ENCODE measurements around the gene TMEM139.

The TMEM139 gene

DNA sequence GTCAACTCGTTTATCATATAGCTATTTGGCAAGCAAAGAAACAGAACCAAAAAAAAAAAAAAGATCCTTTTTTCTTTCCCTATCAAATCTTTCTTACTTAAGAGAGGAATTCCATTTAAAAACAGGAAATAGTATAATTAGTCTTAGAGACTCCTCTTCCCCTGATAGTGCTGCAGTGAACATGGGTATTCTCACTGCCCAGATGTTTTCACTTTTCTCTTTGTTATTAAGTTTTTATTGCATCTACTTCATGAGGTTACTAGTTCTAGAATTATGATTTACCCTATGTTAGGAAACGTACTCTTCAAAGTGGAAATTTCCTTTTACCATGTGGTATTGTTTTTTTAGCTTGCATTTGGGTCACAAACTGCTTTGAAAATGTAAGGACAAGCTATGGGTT is 11.9 kb downstream of the TMEM139 start:
- no peak for TF ChIP-seq CTCF (conservative IDR thresholded peaks at IDR 0.05; ENCODE audit: low read length)
- no peak for DNase-seq (ENCODE audit: low read depth)
- no peak overlapping the region for H3K4me3 ChIP-seq (ENCODE audit: low read length)

GRCh38 chr7:143299346-143299745 is 14.6 kb downstream of the TMEM139 start:
- peak; percentile 22 for DNase-seq (ENCODE audit: low read depth)
- TF ChIP-seq CTCF (conservative IDR thresholded peaks at IDR 0.05; ENCODE audit: low read length) = no peak
- H3K4me3 ChIP-seq (ENCODE audit: low read length) = no peak overlapping the region

- TF ChIP-seq CTCF (conservative IDR thresholded peaks at IDR 0.05; ENCODE audit: low read length) = peak; percentile 49
- no peak overlapping the region for H3K4me3 ChIP-seq (ENCODE audit: low read length)
- no peak for DNase-seq (ENCODE audit: low read depth)
Observed at GRCh38 chr7:143299840-143300239, 15.1 kb downstream of the TMEM139 start.

DNA sequence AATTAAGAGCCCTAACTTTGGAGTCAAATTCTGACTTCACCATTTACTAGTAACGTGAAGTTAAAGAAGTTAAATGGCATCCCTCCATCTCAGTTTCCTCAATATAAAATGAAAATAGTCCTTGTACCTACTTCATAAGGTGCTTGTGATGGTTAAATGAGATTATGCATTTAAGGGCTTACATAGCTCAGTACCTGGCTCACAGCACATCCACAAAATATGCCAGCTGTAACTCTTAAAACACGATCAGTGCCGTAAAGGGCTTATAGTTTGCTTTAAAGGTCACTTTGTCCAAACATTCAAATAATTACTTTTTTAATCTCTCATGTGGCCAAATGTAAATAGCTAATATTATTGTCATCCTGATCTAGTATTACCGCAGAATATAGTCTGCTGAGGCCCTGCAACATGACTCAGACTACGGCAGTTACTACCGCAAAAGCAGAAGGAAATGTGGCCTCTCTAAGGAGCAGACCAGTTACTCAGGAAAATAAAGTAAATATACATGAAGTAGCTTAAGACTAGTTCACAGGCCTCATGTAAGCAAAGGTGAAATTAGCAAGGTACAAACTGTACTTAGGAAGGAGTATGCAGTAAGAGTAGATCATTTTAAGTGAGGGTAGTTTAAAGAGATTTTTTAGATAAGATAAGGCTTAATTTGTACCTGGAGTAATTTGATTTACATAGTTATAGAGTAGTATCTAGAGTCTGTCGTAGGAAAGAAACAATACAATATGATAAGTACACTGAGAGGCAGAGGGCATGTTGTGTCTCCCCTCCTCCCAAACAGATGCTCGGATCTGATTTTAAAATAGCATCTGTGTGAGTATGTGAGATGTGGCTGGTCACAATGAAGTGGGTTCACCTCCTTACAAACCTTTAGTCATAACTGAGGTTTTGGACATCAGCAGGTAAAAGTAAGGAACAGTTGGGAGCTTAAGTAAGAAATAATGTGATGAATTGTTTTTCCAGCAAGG is 16.5 kb downstream of the TMEM139 start:
- no peak overlapping the region for H3K4me3 ChIP-seq (ENCODE audit: low read length)
- TF ChIP-seq CTCF (conservative IDR thresholded peaks at IDR 0.05; ENCODE audit: low read length) = no peak
- DNase-seq (ENCODE audit: low read depth) = no peak

- no peak for TF ChIP-seq CTCF (conservative IDR thresholded peaks at IDR 0.05; ENCODE audit: low read length)
- no peak for DNase-seq (ENCODE audit: low read depth)
Observed at GRCh38 chr7:143303733-143304132, 19.0 kb downstream of the TMEM139 start.

GRCh38 chr7:143304938-143305337 is 20.2 kb downstream of the TMEM139 start:
- DNase-seq (ENCODE audit: low read depth) = no peak
- H3K4me3 ChIP-seq (ENCODE audit: low read length) = no peak overlapping the region
- no peak for TF ChIP-seq CTCF (conservative IDR thresholded peaks at IDR 0.05; ENCODE audit: low read length)

More at GRCh38 chr7:143303733-143304132, 19.0 kb downstream of the TMEM139 start:
- no peak overlapping the region for H3K4me3 ChIP-seq (ENCODE audit: low read length)
